HFFc6 (cell line): ENCODE measurements around the gene TAF4. TPM values are rescaled to one million over a fixed set of nuclear protein-coding genes. Genes with fewer than 3 reads are reported as not detected.

Experiments
- DNase-seq: peaks from one replicate; pipeline ENCODE4 v3.0.0-alpha.2; 2018
- H3K27ac Mint-ChIP-seq: 2 replicates; pipeline ENCODE4 v1.8.0; 2020; ENCODE audit warnings: mild to moderate bottlenecking, mixed read lengths
- H3K27me3 Mint-ChIP-seq: 2 replicates; pipeline ENCODE4 v1.8.0; 2021; ENCODE audit warnings: mild to moderate bottlenecking, moderate library complexity, mixed read lengths; ENCODE audit not compliant: insufficient read depth
- H3K36me3 Mint-ChIP-seq: 2 replicates; pipeline ENCODE4 v1.8.0; 2021; ENCODE audit warnings: low read depth, mixed read lengths
- H3K4me1 Mint-ChIP-seq: 2 replicates; pipeline ENCODE4 v1.8.0; 2020; ENCODE audit warnings: low read depth, mixed read lengths
- H3K4me3 Mint-ChIP-seq: 2 replicates; pipeline ENCODE4 v1.8.0; 2020; ENCODE audit warnings: mild to moderate bottlenecking, moderate library complexity, mixed read lengths
- H3K9me3 Mint-ChIP-seq: 2 replicates; pipeline ENCODE4 v1.8.0; 2020; ENCODE audit warnings: mild to moderate bottlenecking, mixed read lengths
- total RNA-seq, 6 experiments: library from RNA; stranded (reverse); fragmentation: NEBNext Ultra II Directional; extraction: Animal tissue kit (Norgen Biotek cat#: 25700); gene quantifications; 2 replicates in 1 of 6; 3 replicates in 5 of 6; pipeline ENCODE4 v1.2.3, GENCODE V29; 2021
- TF ChIP-seq, protein P1 (sequence below): fragments of 200-600 bp; sonication (generic); IDR thresholded peaks from 2 replicates; pipeline ENCODE4 v1.5.0; 2021; ENCODE audit warnings: antibody characterized with exemption, mild to moderate bottlenecking

The TAF4 gene
- total RNA-seq, 6 experiments from 2014 or later = 9.4 to 11.7 (median 9.9) TPM

DNA sequence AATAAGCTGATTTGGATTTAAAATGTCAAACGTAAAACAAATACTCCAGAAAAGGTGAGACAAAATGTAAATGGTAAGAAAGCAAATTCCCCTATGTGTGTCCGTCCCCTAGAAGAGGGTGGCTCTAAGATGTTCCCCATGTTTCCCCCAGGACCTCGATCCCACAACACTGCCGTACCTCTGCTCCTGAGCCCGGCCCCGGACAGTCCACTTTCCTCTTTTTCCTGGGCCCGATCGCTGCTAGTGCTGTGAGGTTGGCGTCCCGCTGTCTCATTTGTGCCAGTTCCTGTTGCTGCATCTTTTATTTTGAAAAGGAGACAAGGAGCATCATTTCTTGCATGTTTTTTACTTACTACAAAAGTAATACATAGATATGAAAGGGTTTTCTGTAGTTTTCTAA is 68.3 kb downstream of the TAF4 start:
- DNase-seq = no peak
- Mint-ChIP-seq H3K4me1 (no peaks in the 10 kb centered on the region), H3K36me3 (peaks cover 57% of the 10 kb centered on the region), H3K9me3 (peaks cover 7% of the 10 kb centered on the region), H3K4me3 (no peak overlapping the region), H3K27me3 (no peaks in the 10 kb centered on the region), H3K27ac (no peak overlapping the region)
- TF ChIP-seq, protein P1, sequence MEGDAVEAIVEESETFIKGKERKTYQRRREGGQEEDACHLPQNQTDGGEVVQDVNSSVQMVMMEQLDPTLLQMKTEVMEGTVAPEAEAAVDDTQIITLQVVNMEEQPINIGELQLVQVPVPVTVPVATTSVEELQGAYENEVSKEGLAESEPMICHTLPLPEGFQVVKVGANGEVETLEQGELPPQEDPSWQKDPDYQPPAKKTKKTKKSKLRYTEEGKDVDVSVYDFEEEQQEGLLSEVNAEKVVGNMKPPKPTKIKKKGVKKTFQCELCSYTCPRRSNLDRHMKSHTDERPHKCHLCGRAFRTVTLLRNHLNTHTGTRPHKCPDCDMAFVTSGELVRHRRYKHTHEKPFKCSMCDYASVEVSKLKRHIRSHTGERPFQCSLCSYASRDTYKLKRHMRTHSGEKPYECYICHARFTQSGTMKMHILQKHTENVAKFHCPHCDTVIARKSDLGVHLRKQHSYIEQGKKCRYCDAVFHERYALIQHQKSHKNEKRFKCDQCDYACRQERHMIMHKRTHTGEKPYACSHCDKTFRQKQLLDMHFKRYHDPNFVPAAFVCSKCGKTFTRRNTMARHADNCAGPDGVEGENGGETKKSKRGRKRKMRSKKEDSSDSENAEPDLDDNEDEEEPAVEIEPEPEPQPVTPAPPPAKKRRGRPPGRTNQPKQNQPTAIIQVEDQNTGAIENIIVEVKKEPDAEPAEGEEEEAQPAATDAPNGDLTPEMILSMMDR = no peak

DNA sequence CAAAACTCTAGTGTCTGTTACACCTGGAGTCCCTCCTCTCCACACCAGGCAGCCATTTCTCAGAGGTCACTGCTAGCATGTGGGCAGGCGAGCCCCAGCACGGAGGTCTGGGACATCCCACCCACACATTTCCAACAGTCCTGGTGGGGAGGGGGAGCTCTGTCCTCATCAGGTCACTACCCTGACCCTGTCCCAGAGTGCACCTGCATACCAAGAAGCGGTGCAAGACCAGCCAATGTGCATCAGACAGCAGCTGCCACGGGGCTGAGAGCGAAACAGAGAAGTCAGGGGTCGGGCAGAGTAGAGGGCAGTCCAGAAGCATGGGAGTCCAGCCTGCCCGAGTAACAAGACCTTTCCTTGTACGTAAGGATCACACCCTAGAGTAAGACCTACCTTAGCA is 71.1 kb downstream of the TAF4 start:
- DNase-seq = no peak
- no peak overlapping the region for H3K27ac Mint-ChIP-seq
- peaks cover 70% of the 10 kb centered on the region for H3K36me3 Mint-ChIP-seq
- H3K27me3 Mint-ChIP-seq = no peaks in the 10 kb centered on the region
- H3K4me1 Mint-ChIP-seq = no peaks in the 10 kb centered on the region
- H3K4me3 Mint-ChIP-seq = no peak overlapping the region
- TF ChIP-seq, protein P1 = no peak
- H3K9me3 Mint-ChIP-seq = peaks cover 29% of the 10 kb centered on the region

DNA sequence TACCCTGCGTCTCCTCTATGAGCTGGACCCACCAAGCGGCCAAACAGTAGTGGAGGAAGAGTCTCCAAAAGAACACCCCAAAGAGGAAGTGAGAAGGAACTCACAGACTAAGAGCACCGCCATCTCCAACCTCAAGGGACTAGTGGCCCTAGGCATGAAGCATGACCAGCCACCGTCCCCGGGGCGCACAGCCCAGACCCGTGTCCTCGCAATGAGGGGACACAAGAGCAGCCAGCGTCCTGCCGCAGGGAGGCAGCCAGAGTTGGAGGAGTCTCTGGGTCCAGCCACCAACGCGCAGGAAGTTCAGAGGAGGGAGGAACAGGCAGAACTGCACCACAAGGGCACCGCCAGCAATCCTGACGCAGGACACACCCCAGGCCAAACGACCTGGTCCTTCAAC is 72.6 kb downstream of the TAF4 start:
- Mint-ChIP-seq H3K36me3 (peaks cover 65% of the 10 kb centered on the region), H3K27ac (no peak overlapping the region), H3K9me3 (peaks cover 29% of the 10 kb centered on the region), H3K27me3 (no peaks in the 10 kb centered on the region), H3K4me1 (no peaks in the 10 kb centered on the region), H3K4me3 (no peak overlapping the region)
- TF ChIP-seq, protein P1 = no peak
- no peak for DNase-seq

DNA sequence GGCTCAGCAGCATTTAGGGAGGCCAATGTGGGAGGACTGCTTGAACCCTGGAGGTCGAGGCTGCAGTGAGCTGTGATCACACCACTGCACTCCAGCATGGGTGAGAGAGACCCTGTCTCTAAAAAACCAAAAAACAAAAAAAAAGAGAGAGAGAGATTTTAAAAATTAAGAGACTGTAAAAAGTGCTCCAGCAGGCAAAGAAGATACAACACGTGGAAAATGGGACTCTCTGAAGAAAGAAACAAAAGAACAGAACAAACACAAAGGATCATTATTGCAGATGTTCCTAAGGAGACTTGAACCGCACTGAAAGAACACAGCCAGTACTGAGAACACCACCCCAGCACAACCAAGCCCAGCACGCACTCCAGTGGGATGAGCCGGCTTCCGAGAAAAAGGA is 74.2 kb downstream of the TAF4 start:
- H3K36me3 Mint-ChIP-seq = peaks cover 77% of the 10 kb centered on the region
- peaks cover 29% of the 10 kb centered on the region for H3K9me3 Mint-ChIP-seq
- no peaks in the 10 kb centered on the region for H3K4me1 Mint-ChIP-seq
- H3K27me3 Mint-ChIP-seq = no peaks in the 10 kb centered on the region; the same call in 1 of the 2 replicates
- TF ChIP-seq, protein P1 = no peak
- H3K4me3 Mint-ChIP-seq = no peak overlapping the region
- no peak for DNase-seq
- no peak overlapping the region for H3K27ac Mint-ChIP-seq

DNA sequence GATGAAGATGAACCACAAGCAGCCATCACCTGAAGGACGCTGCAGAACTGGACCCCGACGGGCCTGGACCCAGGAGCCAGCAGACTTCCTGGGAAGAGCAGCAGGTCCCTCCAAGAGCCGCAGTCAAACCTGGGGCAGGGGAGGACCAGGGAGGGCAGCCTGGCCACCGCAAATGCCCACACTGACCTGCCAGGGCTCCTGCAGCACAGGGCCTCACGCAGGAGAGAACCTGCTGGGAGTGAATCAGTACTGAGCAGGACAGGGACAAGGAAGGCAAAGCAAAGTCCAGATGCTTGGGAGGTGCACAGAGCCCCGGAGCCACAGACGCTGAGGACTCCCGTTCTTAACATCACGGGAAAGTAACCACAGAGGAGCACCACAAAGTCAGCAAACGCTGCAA is 75.2 kb downstream of the TAF4 start:
- TF ChIP-seq, protein P1 = no peak
- Mint-ChIP-seq H3K9me3 (peaks cover 29% of the 10 kb centered on the region), H3K4me1 (no peaks in the 10 kb centered on the region), H3K27ac (no peak overlapping the region), H3K4me3 (no peak overlapping the region), H3K36me3 (peaks cover 71% of the 10 kb centered on the region), H3K27me3 (no peaks in the 10 kb centered on the region; the same call in 1 of the 2 replicates)
- DNase-seq = no peak

DNA sequence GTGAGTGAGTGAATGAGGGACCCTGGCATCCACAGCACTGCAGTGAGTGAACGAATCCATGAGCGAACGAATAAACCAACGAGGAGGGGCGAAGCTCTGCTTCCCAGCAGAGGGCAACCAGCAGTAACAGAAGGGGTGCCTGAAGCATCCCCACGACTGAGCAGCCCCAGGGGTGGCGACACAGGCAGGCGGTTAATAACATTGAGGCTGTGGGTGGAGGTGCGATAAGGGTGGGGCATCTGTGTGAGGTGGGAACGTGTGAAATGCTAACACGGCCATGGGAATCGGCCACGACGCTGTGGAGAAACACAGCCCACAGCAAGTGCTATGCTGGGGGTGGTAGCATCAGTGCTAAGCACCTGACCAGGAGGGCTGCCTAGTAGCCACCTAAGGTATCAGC is 75.9 kb downstream of the TAF4 start:
- H3K36me3 Mint-ChIP-seq = peaks cover 65% of the 10 kb centered on the region
- H3K4me3 Mint-ChIP-seq = no peak overlapping the region
- no peak overlapping the region for H3K27ac Mint-ChIP-seq
- H3K27me3 Mint-ChIP-seq = no peaks in the 10 kb centered on the region; the same call in 1 of the 2 replicates
- TF ChIP-seq, protein P1 = no peak
- no peaks in the 10 kb centered on the region for H3K4me1 Mint-ChIP-seq
- H3K9me3 Mint-ChIP-seq = peaks cover 29% of the 10 kb centered on the region
- DNase-seq = no peak
